Measurements from ENCODE around the gene HS1BP3. TPM values are rescaled to one million over a fixed set of nuclear protein-coding genes. Genes with fewer than 3 reads are reported as not detected.

HS1BP3 gene
- total and polyA plus RNA-seq, 9 of the 15 experiments (the other 6 are each of a cell fraction or from before 2014, with no cell fraction given): 0.41 to 8.3 (median 5.9) TPM

DNA sequence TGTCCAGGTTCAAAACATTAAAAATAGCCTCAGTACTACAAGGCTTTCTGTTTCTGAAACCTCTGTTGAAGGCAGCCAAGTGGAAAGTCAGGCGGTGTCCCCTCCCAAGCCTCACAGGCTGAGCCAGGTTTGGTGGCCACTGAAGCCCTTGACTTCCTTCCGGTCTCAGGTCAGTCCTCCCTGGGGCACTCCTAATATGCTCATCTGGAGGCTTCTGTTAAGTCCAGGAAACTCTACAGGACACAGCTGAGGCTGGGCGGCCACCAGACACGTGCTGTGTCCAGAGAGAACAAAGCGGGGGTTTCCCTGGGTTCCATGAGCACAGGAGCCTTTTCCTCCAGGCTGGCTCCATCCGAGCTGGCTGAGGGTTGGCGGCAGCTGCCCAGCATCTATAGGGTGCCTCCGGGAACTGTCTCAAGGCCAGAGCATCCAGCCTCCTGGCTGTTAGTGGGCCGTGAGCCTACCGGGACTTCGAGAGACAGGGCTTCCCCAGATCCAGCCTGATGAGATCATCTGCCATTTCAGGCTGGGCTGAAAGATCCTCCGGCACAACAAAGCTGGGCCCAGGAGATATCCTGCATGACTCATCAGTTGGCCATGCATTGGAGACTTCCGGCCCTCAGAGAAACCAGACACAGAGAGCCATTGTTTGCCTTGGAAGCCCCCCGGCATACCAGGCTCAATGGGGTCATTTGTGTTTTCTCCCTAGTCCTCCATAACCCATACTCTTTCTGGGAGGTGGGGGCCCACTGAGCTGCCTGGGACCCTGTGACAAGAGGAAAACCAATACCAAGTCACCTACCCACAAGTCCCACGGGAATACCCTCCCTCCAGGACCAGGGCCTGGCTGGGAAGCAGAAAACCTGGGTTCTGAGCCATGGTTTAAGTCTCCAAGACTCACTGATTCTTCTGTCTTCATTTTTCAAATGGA, 71.7 kb downstream of the HS1BP3 start (continued):
- TF ChIP-seq, protein P1, sequence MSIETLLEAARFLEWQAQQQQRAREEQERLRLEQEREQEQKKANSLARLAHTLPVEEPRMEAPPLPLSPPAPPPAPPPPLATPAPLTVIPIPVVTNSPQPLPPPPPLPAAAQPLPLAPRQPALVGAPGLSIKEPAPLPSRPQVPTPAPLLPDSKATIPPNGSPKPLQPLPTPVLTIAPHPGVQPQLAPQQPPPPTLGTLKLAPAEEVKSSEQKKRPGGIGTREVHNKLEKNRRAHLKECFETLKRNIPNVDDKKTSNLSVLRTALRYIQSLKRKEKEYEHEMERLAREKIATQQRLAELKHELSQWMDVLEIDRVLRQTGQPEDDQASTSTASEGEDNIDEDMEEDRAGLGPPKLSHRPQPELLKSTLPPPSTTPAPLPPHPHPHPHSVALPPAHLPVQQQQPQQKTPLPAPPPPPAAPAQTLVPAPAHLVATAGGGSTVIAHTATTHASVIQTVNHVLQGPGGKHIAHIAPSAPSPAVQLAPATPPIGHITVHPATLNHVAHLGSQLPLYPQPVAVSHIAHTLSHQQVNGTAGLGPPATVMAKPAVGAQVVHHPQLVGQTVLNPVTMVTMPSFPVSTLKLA (conservative IDR thresholded peaks at IDR 0.05): peak; percentile 63 to 75
- TF ChIP-seq CBFA2T2 (conservative IDR thresholded peaks at IDR 0.05) (peak; percentile 83), RAD51 (IDR thresholded peaks at IDR 0.05; ENCODE audit: borderline replicate concordance, low read depth) (no peak)

DNA sequence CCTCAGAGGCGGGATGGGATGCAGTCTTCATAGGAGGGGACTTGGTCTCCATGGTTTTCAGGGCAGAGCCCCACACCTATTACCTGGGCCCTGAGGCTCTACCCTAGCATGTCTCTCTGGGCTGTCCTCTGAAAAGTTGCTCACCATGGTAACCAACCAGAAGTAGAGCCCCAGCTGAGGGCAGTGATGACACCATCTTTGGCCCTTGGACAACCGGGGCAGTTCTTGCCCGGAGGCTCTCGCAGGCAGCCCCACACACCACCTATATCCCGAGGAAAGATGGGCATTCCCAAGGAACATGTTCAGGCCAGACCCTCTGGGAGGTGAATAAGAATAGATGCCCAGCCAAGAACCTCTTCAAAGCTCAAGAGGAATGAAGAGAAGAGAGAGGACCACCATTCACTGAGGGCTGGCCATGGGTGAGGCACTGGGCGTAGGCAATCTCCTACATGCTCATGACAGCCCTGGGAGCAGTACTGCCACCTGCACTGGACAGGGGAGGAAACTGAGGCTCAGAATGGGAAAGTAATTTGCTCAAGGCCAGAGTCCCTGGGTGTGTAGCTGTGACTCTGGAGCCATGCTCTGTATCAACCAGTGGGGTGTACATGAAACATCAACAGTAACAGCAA, 72.5 kb downstream of the HS1BP3 start:
- peak overlapping the region; percentile 97 for H3K27ac ChIP-seq (ENCODE audit: extremely low read depth, low read depth, low read length)
- no peaks in the 10 kb centered on the region for H4K20me1 ChIP-seq (replicated peaks; ENCODE audit: control insufficient read depth, insufficient read depth, low read length)
- TF ChIP-seq KDM5B (IDR thresholded peaks at IDR 0.05; ENCODE audit: insufficient replicate concordance, low read depth, low read length): no peak
- TF ChIP-seq ZNF311 (CRISPR knock-in tag; IDR thresholded peaks at IDR 0.05): peak; percentile 87
- TF ChIP-seq, protein P2, sequence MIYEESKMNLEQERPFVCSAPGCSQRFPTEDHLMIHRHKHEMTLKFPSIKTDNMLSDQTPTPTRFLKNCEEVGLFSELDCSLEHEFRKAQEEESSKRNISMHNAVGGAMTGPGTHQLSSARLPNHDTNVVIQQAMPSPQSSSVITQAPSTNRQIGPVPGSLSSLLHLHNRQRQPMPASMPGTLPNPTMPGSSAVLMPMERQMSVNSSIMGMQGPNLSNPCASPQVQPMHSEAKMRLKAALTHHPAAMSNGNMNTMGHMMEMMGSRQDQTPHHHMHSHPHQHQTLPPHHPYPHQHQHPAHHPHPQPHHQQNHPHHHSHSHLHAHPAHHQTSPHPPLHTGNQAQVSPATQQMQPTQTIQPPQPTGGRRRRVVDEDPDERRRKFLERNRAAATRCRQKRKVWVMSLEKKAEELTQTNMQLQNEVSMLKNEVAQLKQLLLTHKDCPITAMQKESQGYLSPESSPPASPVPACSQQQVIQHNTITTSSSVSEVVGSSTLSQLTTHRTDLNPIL (CRISPR knock-in tag; IDR thresholded peaks at IDR 0.05): 0 out of 2 replicates have a peak, but pooled peaks have one; percentile 27
- no peak for TF ChIP-seq NR4A1 (CRISPR knock-in tag; IDR thresholded peaks at IDR 0.05)
- TF ChIP-seq NR4A1 (tag; IDR thresholded peaks at IDR 0.05): peak; percentile 28; the same call in 1 of the 2 replicates
- no peak for TF ChIP-seq TGIF2 (CRISPR knock-in tag; IDR thresholded peaks at IDR 0.05)
- peak; percentile 61; the same call in 1 of the 2 replicates for TF ChIP-seq PTTG1 (tag; IDR thresholded peaks at IDR 0.05; ENCODE audit: low read depth)
- TF ChIP-seq FOXJ2 (tag; IDR thresholded peaks at IDR 0.05): 0 out of 2 replicates have a peak, but pooled peaks have one; percentile 2
- peak; percentile 64; the same call in 1 of the 2 replicates for TF ChIP-seq DMBX1 (CRISPR knock-in tag; IDR thresholded peaks at IDR 0.05; ENCODE audit: borderline replicate concordance)
- peak; percentile 28; the same call in 1 of the 2 replicates for TF ChIP-seq NFRKB (IDR thresholded peaks at IDR 0.05; ENCODE audit: low read depth)
- H3K79me2 ChIP-seq (ENCODE audit: control insufficient read depth, insufficient read depth, low read length): no peaks in the 10 kb centered on the region
- ATAC-seq (no peak; the same call in 2 of the 3 replicates), DNase-seq (ENCODE audit: extremely low read depth in 1 of 4, low spot score in 3 of 4) (no peak), FAIRE-seq (no peak)
- intact Hi-C loops (cut with micrococcal nuclease) (loop anchor here (2.0 kb wide), 1 partner anchor 22 kb away; no protein-coding TSS in a partner anchor), in situ Hi-C loops (cut with MboI) (no loop called here)
- no peaks in the 10 kb centered on the region for H3K36me3 ChIP-seq (ENCODE audit: control insufficient read depth, insufficient read depth, low read length)
- peak overlapping the region; percentile 11 to 67 for H3K9ac ChIP-seq (ENCODE audit: insufficient read depth in 1 of 2, low read depth in 2 of 2, low read length in 2 of 2)
- peak overlapping the region; percentile 55; the same call in 1 of the 2 replicates for H3K4me2 ChIP-seq (ENCODE audit: insufficient read depth, low read length)
- ChIA-PET POLR2A (interaction anchor here (1.6 to 1.7 kb wide), 2 partner anchors 12 to 16 kb away, joined by 4 to 9 read pairs; no protein-coding TSS in a partner anchor), CTCF (ENCODE audit: low intra/inter-chr PET ratio) (no interaction called here)
- no peaks in the 10 kb centered on the region for H3K9me1 ChIP-seq (ENCODE audit: control insufficient read depth, insufficient read depth, low read length)
- H3K4me3 ChIP-seq: no peak overlapping the region
- H3K9me3 ChIP-seq (replicated peaks; ENCODE audit: control insufficient read depth, insufficient read depth, low read depth, low read length): no peaks in the 10 kb centered on the region; the same call in none of the 2 replicates
- H3K4me1 ChIP-seq (replicated peaks in 1 of 2; ENCODE audit: control insufficient read depth in 2 of 2, insufficient read depth in 2 of 2, low read length in 2 of 2): peaks cover 33 to 40% of the 10 kb centered on the region in 2 experiments
- H3K27me3 ChIP-seq (ENCODE audit: control insufficient read depth in 2 of 2, insufficient read depth in 2 of 2, low read length in 2 of 2): no peaks in the 10 kb centered on the region
- 71% methylated on average over 6 of the region's 6 CpGs for WGBS (ENCODE audit: insufficient coverage, low coverage, missing lambda C conversion rate)
- BruUV-seq (replicated peaks): no TSS peak
- peak overlapping the region; percentile 96 for H2AFZ ChIP-seq (ENCODE audit: low read depth, low read length)
